Mammary epithelial cell (primary cell): ENCODE results near the gene ATP5MK.

Experiments
- CTCF ChIP-seq, 2 donors: IDR thresholded peaks in 1 of 2; conservative IDR thresholded peaks in 1 of 2; 2 replicates each; pipeline ENCODE4 v1.5.1; 2011 to 2012; ENCODE audit warnings: inconsistent platforms in 2 of 2, low read length in 2 of 2, mild to moderate bottlenecking in 2 of 2, control low read depth in 1 of 2, low read depth in 1 of 2; ENCODE audit not compliant: insufficient read depth in 1 of 2; ENCODE audit errors: extremely low read depth in 1 of 2
- EZH2 ChIP-seq: IDR thresholded peaks from 2 replicates; pipeline ENCODE4 v1.6.1; 2012; ENCODE audit warnings: low read length, inconsistent platforms, borderline replicate concordance

DNA sequence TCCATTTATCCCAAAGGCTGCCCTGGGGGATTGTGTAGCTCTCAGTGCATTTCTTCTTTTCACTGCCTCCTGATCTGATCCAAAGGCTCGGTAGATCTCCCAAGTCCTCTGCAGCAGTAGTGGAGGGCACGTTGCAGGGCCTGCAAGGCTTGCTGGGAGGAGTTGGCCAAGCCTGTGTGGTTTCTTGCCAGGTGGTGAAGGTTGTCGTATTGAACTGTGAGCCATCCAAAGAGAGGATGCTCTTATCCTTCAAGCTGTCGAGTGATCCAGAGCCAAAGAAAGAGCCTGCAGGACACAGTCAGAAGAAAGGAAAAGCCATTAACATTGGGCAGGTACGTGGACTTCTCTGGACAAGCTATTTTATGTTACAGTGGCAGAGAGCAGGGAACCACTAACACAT lies 21.3 kb upstream of the ATP5MK start:
- TF ChIP-seq CTCF (conservative IDR thresholded peaks at IDR 0.05 in 1 of 2, IDR thresholded peaks at IDR 0.05 in 1 of 2; ENCODE audit: extremely low read depth in 1 of 2, insufficient read depth in 1 of 2, low read depth in 1 of 2, low read length in 2 of 2) (no peak), EZH2 (no peak)
